Nephron (organoid): ENCODE measurements around the gene TXNDC17.

Experiments
- H3K27ac Mint-ChIP-seq, 3 experiments: 2 replicates each; pipeline ENCODE4 v1.8.0; 2020; ENCODE audit warnings: mixed read lengths in 3 of 3, mild to moderate bottlenecking in 2 of 3, moderate library complexity in 1 of 3
- H3K27me3 Mint-ChIP-seq: 2 replicates; pipeline ENCODE4 v1.8.0; 2021; ENCODE audit warnings: low read depth, mild to moderate bottlenecking, moderate library complexity, mixed read lengths
- H3K36me3 Mint-ChIP-seq: 2 replicates; pipeline ENCODE4 v1.8.0; 2020; ENCODE audit warnings: low read depth, mixed read lengths
- H3K4me1 Mint-ChIP-seq: 2 replicates; pipeline ENCODE4 v1.8.0; 2020; ENCODE audit warnings: mixed read lengths
- H3K4me3 Mint-ChIP-seq, 3 experiments: 2 replicates each; pipeline ENCODE4 v1.8.0; 2020; ENCODE audit warnings: mild to moderate bottlenecking in 3 of 3, mixed read lengths in 3 of 3, moderate library complexity in 2 of 3
- H3K9me3 Mint-ChIP-seq: 2 replicates; pipeline ENCODE4 v1.8.0; 2020; ENCODE audit warnings: mixed read lengths
- CTCF ChIP-seq, 3 experiments: fragments of 200-600 bp; sonication (generic); IDR thresholded peaks; one replicate each; pipeline ENCODE4 v1.5.0; 2021; ENCODE audit warnings: antibody characterized with exemption in 3 of 3; ENCODE audit not compliant: unreplicated experiment in 3 of 3

The TXNDC17 gene

DNA sequence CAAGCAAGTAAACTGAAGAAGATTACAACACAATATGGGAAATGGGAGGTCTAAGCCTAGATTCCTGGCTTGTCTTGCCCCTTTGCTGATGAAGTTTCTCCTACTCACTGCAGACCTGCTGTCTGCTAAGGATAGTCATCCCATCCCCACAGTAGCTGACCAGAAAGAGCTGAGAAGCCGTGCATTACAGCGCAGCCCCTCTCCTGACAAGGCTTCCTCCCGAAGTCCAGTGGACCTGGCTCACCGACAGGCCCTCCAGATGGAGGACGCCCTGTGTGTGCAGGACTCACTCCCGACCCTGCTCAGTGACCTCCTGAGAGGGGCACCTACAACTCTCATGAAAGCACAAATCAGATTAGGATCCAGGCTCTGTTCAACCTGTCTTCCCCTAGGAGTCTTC, 35.7 kb upstream of the TXNDC17 start:
- Mint-ChIP-seq H3K36me3 (peaks cover 87% of the 10 kb centered on the region), H3K27me3 (no peaks in the 10 kb centered on the region), H3K27ac (no peak overlapping the region), H3K4me1 (peaks cover 13% of the 10 kb centered on the region), H3K9me3 (no peaks in the 10 kb centered on the region), H3K4me3 (no peak overlapping the region)
- TF ChIP-seq CTCF (IDR thresholded peaks at IDR 0.05; ENCODE audit: unreplicated experiment in 3 of 3) = no peak

- H3K27ac Mint-ChIP-seq = no peak overlapping the region
- H3K27me3 Mint-ChIP-seq = no peaks in the 10 kb centered on the region
- peaks cover 6% of the 10 kb centered on the region for H3K4me1 Mint-ChIP-seq
- no peak overlapping the region for H3K4me3 Mint-ChIP-seq
- H3K9me3 Mint-ChIP-seq = no peaks in the 10 kb centered on the region
- no peak for TF ChIP-seq CTCF (IDR thresholded peaks at IDR 0.05; ENCODE audit: unreplicated experiment in 3 of 3)
- H3K36me3 Mint-ChIP-seq = peaks cover 75% of the 10 kb centered on the region
Observed at GRCh38 chr17:6608321-6608720, 32.5 kb upstream of the TXNDC17 start.

- Mint-ChIP-seq H3K9me3 (no peaks in the 10 kb centered on the region), H3K27ac (no peak overlapping the region), H3K36me3 (peaks cover 73% of the 10 kb centered on the region), H3K27me3 (no peaks in the 10 kb centered on the region), H3K4me3 (no peak overlapping the region), H3K4me1 (no peaks in the 10 kb centered on the region)
- no peak for TF ChIP-seq CTCF (IDR thresholded peaks at IDR 0.05; ENCODE audit: unreplicated experiment in 3 of 3)
Observed at GRCh38 chr17:6610011-6610410, 30.8 kb upstream of the TXNDC17 start.

DNA sequence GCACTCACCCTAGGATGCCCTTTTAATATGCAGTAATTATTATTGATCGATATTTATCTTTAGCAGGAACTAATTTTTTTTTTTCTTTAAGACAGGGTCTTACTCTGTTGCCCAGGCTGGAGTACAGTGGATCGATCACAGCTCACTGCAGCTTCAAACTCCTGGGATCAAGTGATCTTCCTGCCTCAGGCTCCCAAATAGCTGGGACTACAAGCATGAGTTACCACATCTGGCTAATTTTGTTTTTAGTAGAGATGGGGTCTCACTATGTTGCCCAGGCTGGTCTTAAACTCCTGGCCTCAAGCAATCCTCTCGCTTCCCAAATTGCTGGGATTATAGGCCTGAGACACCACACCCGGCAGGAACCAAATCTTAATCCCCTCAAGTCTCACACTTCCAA, 29.6 kb upstream of the TXNDC17 start:
- H3K4me3 Mint-ChIP-seq = no peak overlapping the region
- H3K27ac Mint-ChIP-seq = no peak overlapping the region
- H3K36me3 Mint-ChIP-seq = peaks cover 70% of the 10 kb centered on the region
- H3K27me3 Mint-ChIP-seq = no peaks in the 10 kb centered on the region
- no peaks in the 10 kb centered on the region for H3K4me1 Mint-ChIP-seq
- no peaks in the 10 kb centered on the region for H3K9me3 Mint-ChIP-seq
- no peak for TF ChIP-seq CTCF (IDR thresholded peaks at IDR 0.05; ENCODE audit: unreplicated experiment in 3 of 3)

DNA sequence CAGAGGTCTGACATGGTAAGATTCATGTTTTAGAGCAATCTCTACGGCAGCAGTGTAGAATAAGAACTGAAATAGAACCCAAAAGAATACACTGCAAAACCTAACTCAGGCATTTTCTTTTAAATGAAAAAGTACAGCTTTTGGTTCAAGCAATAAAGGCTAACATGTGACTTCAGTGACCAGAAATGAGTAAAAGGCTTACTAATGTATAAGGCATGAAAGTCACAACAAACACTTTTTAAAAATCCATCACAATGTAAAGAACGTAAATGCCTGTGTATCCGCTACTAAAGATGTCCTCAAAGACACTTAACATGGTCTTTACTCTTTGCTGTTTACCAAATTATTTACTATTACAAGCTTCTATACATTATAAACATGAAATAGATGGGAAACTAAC, 16.9 kb upstream of the TXNDC17 start:
- Mint-ChIP-seq H3K4me3 (no peak overlapping the region), H3K27ac (no peak overlapping the region), H3K27me3 (no peaks in the 10 kb centered on the region), H3K4me1 (no peaks in the 10 kb centered on the region), H3K36me3 (peaks cover 68% of the 10 kb centered on the region), H3K9me3 (no peaks in the 10 kb centered on the region)
- no peak for TF ChIP-seq CTCF (IDR thresholded peaks at IDR 0.05; ENCODE audit: unreplicated experiment in 3 of 3)

DNA sequence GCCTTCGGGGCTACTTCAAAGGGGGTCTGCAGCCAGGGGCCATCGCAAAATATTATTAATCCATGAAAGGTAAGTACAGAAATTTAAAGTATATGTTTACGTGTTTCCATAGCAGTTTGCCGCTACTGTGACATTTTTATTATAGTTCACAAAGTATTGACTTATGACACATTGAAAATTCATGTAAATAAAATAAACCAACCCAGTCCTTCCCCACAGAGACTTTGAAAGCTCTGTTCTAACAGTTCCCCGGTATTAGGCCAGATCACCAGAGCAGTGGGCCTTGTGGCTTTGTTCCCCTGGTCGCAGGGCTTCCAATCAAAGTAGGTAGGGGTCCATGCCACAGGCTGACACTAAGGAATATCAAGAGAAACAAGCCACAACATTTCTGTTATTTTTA, 14.2 kb upstream of the TXNDC17 start:
- Mint-ChIP-seq H3K4me1 (no peaks in the 10 kb centered on the region), H3K9me3 (no peaks in the 10 kb centered on the region), H3K4me3 (no peak overlapping the region), H3K27me3 (no peaks in the 10 kb centered on the region), H3K27ac (no peak overlapping the region), H3K36me3 (peaks cover 67% of the 10 kb centered on the region)
- TF ChIP-seq CTCF (IDR thresholded peaks at IDR 0.05; ENCODE audit: unreplicated experiment in 3 of 3) = no peak
